Stimulated activated CD8-positive, alpha-beta memory T cell treated with anti-CD3 and anti-CD28 coated beads, Interleukin-7, amount 100 ng/mL, for 4 hours (primary cell): Measurements from ENCODE around the gene KAZN.

ENCODE experiments used
- DNase-seq, 2 donors: peaks; one replicate each; pipeline ENCODE4 v3.0.0-alpha.2; 2020; ENCODE audit warnings: low read depth in 2 of 2

KAZN gene

DNA sequence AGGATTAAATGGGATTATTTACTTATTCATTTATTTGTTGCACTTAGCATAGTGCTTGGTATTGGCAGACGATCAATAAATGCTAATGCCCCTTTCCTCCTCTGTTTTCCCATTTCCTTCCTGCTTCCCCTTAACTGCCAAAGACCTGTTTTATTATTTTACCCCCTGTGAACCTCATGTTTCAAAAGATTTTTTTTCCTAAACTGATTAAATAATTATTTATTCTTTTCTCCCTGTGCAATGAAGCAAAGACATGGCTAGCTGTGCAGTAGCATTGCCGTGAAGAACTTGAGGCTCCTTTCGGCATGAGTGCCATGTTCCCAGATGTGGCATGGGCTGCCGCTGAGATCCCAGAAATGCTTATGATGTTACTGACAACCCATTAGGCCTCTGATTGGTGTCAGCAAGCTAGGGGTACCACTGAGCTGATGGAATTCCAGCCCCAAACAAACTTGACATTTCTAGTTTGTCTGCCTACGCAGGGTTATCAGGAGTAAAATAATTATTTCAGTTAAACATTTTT, 288.6 kb downstream of the KAZN start:
- no peak for DNase-seq

DNA sequence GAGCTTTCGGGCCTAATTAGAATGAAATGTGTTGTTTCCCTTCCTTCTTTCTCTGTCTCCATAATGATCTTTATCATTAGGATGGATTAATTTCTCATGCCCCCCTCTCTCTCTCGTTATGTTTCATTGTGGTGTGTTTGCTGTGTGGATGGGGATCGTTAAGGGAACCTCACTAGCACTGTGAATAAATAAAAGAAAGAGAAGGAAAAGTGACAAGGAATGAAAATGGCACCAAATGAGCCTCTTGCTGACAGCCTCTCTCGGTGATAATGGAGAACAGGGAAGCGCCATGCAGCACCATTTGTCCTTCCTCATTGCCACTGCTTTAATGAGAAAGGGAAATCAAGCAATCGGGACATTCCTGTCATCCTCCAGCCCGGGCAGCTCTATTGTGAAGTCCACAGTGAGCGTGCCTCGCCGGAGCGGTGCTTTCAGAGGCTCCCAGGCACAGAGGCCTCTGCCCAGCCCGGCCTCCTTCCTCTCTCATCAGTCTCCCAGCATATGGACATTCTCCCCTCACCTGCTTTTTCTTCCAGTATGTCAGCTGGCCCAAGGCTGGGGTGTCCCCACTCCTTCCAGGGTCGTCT, 289.4 kb downstream of the KAZN start:
- no peak for DNase-seq

DNA sequence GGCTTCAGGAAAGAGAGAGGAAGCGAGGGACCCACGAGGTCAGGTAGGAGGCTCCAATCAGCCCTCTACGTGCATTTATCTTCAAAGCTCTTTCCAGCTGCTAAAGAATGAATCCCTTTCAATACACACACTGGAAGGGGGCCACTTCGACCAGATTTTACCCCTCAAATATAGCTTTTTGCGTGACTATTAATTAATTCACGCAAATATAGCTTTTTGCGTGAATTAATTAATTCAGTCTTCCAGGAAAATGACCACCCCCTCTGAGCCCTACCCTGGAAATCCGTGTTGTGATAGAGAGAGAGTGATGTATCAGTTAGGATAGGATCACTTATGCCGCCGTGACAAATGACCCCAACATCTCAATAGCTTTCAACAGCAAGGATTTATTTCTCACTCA, 289.9 kb downstream of the KAZN start:
- no peak for DNase-seq

DNA sequence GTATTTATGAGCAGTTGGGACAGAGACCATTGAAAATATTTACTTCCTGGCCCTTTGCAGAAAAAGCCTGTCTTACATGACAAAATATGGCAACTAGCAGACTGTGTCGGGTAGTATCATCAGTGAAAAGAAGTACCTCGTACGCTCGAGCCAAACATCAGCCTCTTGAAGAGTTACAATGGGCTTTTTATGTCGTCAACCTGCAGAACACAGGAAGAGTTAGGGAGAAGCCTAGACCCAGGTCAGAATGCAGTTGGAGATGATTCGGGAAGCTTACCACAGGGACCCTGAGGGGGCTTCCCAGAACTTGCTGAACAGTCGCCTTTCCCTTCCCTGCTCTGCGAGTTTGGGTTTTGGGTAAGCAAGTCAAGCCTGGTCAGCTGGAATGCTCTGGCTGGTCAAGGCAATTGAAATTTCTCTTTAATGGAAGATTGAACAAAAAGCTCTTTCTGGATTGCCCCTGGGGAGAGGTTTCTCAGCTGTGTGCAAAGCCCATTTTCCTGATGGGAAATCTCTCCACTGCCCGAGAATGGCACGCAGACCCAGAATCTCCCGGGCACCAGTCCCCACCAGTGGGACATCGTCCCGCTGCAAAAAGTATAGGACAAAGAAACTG, 291.4 kb downstream of the KAZN start:
- no peak for DNase-seq

DNA sequence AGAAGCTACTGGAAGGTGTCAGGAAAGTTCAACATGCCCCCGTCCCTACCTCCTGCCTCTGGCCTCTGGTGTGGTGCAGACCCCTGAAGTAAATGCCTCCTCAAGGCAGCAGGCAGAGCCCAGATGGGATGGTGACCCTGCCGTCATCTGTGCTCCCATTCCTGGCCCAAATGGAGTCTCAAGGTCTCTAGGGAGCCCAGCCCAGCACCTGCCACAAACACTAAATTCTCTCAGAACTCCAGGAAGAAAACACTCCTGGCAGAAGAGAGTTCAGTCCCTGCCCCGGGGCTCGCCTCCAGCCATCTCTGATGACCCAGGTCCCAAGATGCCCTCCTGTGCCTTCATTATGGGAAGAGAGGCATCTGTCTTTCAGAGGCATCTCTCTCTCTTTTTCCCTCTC, 293.5 kb downstream of the KAZN start:
- DNase-seq = no peak

DNA sequence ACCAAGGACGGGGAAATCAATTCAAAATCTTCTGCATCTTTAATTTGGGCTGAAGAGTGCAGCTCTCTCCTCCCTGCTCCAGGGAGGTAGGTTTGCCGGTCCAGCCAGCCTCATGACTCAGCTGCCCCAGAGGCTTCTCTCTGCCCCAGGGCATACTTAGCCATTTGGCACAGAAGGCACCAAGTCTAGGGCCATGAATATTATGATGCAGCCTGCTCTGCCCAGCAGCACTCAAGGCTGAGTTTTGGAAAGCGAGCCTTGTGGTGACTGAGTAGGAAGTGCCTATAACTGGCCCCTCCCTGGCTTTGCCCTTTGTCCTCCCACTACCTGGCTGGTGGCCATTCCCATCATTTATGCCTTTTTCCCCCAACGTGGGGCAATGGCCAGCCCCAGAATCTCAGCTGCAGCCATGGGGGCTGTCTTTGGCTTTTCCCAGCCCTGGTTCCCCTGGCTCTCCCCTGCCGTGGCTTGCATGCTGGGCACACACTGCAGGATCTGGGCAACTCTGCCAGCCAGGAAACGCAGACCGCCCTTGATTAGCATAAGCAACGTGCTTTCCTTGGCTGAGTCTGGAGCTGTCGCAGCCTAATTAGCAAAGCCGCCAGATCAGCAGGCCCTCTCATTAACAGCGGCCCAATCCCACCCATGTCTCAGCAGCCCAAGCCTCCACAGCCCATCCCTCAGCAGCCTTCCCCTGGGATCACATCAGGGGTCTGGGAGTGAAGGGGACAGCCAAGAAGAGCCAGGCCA, 296.5 kb downstream of the KAZN start:
- no peak for DNase-seq

DNA sequence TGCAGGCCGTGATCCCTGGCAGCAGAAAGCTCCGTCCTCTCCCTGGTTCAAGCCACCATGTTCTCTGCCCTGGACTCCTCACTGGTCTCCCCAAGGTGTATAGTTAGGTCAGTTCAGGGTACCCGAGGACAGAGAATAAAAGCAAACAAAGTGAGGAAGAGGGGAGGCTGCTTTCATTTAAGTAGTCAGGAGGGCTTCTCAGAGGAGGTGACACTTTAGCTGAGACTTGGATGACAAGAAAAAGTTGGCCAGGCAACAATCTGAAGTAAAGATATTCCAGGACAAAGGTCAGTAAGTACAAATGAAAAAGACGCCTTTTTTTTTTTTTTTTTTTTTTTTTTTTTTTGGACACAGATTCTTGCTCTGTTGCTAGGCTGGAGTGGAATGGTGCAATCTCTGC, 297.2 kb downstream of the KAZN start:
- no peak for DNase-seq

DNA sequence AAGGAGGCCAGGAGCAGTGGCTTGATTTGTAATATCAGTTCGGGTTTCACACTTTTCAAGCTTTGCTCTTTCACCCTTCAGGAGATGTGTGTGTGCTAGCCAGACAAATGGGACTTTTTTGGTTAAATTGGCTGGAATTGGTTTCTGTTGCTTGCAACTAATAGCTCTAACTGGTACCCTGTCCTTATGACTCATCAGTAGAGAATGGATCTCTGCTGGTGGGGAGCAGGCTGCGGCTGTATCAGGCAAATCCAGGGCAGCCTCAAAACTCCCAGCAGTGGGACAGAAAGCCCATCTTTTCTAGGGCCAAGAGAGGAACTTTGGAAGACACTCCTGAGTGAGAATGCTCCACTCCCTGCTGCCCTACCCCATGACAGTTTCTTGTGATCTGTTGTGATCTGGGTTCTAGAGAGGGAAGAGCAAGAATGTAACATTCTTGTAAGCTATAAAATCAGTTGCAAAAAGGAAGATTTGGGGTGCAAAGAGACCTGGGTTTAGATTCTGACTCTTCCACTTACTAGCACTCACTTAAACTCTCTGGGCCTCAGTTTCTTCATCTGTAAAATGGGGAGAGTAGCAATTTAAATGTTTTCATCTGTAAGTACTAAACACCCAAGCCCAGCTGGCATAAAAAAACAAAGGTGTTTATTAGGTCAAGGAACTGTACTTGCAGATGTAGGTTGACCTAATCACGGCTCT, 298.0 kb downstream of the KAZN start:
- no peak for DNase-seq

DNA sequence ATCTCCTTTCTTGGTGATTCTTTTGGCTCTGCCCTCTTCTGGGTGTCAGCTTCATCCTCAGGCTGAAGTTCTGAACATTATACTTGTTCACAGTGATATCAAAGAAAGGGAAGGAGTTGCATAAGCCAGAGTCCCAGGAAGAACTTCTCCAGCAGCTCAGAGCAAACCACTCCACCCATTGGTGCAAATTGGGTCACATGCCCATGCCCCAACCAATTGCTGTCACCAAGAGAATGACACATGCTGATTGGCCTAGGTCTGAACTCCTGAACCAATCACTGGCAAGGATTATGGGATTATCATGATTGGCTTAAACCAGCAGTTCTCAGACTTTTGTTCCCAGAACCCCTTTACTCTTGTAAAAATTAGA, 298.6 kb downstream of the KAZN start:
- no peak for DNase-seq

DNA sequence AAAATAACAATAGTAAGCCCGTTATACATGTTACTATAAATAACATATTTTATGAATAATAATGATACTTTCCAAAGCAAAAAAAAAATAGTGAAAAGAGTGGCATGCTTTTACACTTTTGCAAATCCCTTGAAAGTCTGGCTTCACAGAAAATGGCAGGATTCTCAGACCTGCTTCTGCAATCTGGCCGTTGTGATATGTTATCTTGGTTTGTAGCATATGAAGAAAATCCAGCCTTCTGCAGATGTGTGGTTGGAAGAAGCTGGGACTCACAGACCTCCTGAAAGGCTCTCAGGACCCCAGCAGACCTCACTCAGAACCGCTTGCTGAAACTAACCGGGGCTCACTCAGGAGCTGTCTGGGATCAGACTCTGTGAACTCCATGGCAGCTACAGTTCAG, 299.1 kb downstream of the KAZN start:
- DNase-seq = no peak

DNA sequence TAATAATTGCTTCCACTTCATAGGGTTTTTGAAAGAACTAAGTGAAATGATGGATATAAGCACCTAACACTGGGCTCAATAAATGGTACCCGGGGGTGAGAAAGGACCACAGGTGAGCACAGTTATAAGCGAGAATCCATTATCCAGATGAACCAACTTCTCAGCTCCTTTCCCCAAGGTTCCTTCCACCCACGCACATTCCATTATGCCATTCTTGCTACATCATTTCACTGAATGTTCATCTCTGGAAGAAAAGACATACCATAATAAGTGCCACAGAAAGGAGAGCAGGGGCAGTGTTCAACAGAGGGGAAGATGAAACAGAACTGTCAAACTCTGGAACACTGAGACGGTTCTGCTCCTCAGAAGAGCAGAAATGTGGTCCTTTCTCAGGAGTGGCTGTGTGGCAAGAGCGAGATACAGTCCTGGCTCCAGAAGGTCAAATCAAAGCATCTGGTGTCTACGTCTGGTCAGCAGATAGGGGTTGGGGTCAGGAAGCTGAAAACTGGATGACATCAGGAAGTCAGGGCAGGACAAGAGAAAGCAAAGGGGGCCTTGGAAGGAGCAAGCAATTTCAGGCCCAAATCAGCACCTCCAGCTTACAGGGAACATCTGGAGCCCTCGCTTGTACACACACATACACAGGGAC, 299.6 kb downstream of the KAZN start:
- no peak for DNase-seq

DNA sequence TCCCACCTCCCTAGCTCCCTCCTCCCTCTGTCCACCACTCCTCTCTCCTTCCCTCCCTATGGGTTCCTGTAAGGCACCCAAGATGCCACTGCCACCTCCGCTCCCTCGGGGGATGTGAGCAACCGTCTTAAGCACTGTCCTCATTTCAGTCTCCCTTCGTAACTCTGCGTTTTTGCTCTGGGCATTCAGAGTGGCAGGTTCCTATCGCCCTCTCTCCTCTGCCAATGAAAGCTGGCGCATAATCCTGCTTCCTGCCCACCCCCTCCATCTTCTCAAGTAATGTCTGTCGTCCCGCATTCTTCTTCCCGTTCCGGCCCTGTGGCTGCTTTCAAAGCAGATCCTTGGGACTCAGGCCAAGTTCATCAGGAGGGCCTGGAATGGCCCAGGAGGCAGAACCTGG, 301.2 kb downstream of the KAZN start:
- no peak for DNase-seq

DNA sequence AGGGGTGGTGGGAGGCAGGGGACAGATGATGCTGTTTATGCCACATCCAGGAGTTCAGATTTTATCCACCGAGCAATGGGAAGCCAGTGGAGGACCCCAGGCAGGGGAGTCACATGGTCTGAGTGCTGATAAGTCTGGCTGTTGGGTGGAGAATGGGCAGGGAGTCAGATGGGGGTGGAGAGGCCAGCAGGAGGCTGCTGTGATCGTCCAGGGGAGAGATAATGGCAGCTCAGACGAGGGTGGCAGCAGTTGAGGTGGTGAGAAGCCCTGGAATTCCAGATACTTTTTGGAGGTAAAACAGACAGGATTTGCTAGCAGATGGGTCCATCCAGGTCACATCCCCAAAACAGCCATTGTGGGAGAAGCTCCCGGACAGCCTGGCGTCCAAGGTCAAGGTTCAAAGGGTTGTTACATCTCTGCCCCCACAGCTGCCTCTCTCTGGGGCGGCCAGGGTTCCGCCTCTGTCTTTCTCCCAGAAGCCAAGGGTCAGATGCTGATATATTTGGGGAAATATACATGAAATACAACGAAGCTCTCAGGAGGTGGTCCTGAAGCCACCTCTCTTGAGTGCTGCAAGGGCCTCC, 303.0 kb downstream of the KAZN start:
- no peak for DNase-seq

DNA sequence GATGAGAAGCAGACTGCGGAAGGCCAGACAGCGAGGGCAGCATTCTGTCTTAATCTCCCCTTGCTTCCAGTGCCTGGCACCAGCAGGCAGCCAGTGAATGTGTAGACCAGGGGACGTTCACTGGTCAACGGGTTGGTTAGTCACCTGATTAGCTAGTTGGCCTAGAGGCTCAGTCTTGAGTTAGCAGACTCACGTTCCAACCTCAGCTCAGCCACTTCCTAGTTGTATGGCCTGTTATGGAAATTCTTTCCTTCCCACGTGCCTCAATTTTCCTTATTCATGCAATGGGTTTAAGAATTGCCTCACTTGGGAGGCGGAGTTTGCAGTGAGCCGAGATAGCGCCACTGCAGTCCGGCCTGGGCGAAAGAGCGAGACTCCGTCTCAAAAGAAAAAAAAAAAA, 305.4 kb downstream of the KAZN start:
- no peak for DNase-seq

DNA sequence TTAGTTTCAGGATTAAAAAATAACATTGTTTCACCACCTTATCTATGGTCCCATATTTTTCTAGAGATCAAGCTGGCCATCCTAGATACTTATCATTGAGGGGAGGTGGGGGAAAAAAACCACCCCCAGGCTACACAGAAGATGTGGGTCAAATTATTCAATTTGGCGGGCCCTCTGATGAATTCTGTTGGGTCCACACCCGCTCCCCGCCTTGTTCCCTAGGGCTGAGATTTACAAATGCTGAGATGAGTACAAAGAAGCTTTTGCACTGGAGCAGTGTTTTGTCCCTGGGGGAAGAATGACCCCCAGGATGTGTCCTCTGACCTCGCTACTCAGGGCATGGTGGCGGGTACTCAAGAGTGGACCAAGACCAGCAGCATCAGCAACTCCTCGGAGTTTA, 308.2 kb downstream of the KAZN start:
- DNase-seq = no peak

DNA sequence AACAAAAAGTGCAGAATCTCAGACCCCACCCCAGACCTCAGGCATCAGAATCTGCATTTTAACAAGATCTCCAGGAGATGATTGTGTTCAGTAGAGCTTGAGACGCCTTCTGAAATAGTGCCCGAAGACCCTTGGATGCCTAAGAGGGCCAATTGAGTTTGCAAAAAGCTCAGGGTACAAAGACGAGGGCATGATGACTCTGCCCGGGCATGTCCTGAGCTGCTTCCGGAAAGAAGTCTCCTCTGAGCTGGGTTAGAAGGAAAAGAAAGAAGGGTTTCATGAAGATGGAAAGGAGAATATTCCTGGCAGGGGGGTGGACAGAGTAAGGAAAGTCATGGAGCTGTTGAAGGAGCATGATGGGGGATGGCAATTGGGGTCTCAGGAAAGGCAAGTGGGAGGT, 308.9 kb downstream of the KAZN start:
- no peak for DNase-seq

DNA sequence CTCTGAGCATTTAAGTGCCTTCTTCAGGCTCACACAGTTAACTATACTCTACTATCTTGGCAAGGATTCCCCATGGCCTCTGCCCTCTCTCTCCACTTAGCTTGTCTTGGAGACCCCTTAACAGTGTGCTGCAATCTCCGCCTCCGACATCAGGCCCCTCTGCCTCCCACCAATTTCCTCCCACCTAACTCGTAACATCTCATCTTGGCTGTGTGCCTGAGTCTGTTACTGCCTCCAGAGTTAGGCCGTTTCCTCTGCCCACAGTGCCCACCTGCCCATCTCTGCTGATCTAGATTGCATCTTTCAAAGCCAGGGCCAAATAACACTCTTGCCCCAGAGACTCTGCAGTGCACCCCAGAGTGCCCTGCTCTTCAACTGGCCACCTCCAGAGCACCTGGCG, 310.8 kb downstream of the KAZN start:
- no peak for DNase-seq

DNA sequence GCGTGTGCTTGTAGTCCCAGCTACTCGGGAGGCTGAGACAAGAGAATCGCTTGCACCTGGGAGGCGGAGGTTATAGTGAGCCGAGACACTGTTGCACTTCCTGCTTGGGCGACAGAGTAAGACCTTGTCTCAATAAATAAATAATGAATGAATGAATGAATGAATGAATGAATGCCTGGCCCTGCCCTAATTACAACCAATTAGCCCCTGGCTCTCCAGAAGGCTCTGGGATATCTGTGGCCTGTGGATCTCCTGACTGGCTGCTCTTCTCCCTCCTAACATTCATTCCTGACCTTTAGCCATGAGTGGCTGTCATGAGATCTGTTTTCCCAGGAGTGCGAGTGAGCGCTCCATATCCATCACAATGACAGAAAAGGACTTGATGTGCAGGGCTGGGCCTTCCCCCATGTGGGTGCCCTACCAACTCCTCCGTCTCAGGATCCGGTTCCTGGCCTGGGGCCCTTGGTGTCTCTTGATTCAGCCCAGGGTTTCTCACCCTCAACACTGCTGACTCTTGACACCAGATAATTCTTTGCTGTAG, 311.5 kb downstream of the KAZN start:
- DNase-seq = no peak

DNA sequence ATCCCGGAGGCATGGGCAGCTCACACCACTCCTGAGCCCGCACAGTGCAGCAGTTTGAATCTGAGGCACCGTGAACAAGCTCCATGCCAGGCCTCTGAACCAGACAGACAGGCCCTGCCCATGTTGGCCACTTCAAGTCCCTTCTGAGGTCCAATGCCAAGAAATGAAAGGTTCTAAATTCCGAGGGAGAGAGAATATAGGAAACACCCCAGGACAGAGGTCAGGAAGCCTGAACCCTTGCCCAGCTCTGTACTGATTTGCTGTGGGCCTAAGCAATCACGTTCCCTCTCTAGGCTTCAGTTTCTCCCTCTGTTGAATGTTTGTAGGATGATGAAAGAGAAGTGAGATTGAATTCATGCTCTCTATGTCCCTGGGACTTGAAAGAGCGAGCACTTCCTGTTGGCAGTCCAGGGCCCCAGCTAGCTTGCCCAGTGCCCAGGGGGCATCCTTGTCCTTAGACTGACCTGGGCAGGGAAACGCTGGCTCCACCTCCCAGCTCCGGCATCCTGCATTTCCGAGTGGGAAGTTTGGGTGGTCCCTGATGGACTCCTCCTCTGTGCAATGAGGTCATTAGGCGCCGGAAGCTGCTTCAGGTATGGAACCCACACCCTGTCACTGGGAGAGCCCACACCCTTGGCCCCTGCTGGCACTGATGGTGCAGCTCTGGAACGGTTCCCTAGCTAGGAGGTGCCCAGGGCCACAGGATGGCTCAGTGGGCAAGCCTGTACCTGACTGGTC, 312.7 kb downstream of the KAZN start:
- DNase-seq = no peak

DNA sequence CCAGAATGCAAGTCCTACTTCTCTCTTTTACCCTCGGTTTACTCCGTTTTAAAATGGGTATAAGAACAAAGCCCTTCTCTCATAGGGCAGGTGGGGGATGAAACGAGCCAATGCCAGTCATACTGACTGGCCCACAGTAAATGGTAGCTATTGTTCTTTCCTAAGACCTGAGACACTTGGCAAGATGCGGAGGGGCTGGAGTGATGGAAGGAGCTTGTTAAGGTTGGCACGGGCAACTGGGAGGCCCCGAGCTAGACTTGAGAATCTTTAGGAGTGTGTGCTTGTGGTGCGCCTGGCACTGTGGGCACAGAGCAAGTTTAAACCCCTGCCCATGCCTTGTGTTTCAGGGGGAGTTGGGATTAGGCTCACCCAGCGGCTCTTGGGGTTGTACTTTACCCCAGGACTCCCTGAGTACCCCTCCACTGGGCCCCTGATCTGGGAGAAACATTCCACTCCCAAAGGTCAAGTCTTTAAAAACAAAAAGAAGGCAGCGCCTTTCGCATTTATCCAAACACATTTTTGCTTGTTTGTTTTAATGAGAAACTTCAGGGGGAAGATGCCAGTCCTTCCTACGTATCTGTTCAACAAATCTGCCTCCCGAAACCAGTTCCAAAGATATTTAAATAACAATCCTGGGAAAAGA, 314.5 kb downstream of the KAZN start:
- DNase-seq = no peak
